ENCODE data around the gene FUOM. TPM values are rescaled to one million over a fixed set of nuclear protein-coding genes. Genes with fewer than 3 reads are reported as not detected.
"Not testable (repeated sequence)": the region's sequence is repeated elsewhere in the genome, so short reads cannot be mapped to it uniquely, and the experiment has no call there.

The FUOM gene
- total and polyA plus RNA-seq, 9 donors, result 5.6 to 12.1 (median 8.0) TPM

- Histone ChIP-seq H3K9me3 (replicated peaks; ENCODE audit: control insufficient read depth, low read depth, low read length) (no peaks in the 10 kb centered on the region), H3K27ac (ENCODE audit: low read length) (peak overlapping the region; percentile 35), H3K27me3 (ENCODE audit: control insufficient read depth, insufficient read depth, low read length) (no peaks in the 10 kb centered on the region), H3K36me3 (ENCODE audit: control insufficient read depth, insufficient read depth, low read length) (peaks cover 20% of the 10 kb centered on the region), H3K4me3 (ENCODE audit: low read length) (no peak overlapping the region), H3K4me1 (ENCODE audit: control insufficient read depth, insufficient read depth, low read length) (no peaks in the 10 kb centered on the region)
- 74% methylated on average over 30 of the region's 39 CpGs for WGBS (ENCODE audit: insufficient coverage)
- peak; percentile 33 for DNase-seq
Measured at GRCh38 chr10:133388973-133389818, 31.4 kb upstream of the FUOM start.

- H3K4me3 ChIP-seq (ENCODE audit: low read length), result no peak overlapping the region
- H3K36me3 ChIP-seq (ENCODE audit: control insufficient read depth, insufficient read depth, low read length), result peaks cover 25% of the 10 kb centered on the region
- H3K27ac ChIP-seq (ENCODE audit: low read length), result no peak overlapping the region
- WGBS (ENCODE audit: insufficient coverage), result 86% methylated on average over 17 of the region's 17 CpGs
- H3K4me1 ChIP-seq (ENCODE audit: control insufficient read depth, insufficient read depth, low read length), result no peaks in the 10 kb centered on the region
- no peaks in the 10 kb centered on the region for H3K9me3 ChIP-seq (replicated peaks; ENCODE audit: control insufficient read depth, low read depth, low read length)
- no peak for DNase-seq
- H3K27me3 ChIP-seq (ENCODE audit: control insufficient read depth, insufficient read depth, low read length), result no peaks in the 10 kb centered on the region
Measured at GRCh38 chr10:133388236-133388972, 30.6 kb upstream of the FUOM start.

GRCh38 chr10:133386951-133387350 lies 29.1 kb upstream of the FUOM start:
- not testable (repeated sequence) for H3K27ac ChIP-seq (ENCODE audit: low read length); H3K4me1 ChIP-seq (ENCODE audit: control insufficient read depth, insufficient read depth, low read length); H3K27me3 ChIP-seq (ENCODE audit: control insufficient read depth, insufficient read depth, low read length); DNase-seq; H3K9me3 ChIP-seq (replicated peaks; ENCODE audit: control insufficient read depth, low read depth, low read length); H3K4me3 ChIP-seq (ENCODE audit: low read length)
- WGBS (ENCODE audit: insufficient coverage), result no CpG with 5 or more reads among the region's 4 CpGs
- H3K36me3 ChIP-seq (ENCODE audit: control insufficient read depth, insufficient read depth, low read length), result peaks cover 25% of the 10 kb centered on the region

- Histone ChIP-seq H3K36me3 (ENCODE audit: control insufficient read depth, insufficient read depth, low read length) (peaks cover 18% of the 10 kb centered on the region), H3K4me1 (ENCODE audit: control insufficient read depth, insufficient read depth, low read length) (no peaks in the 10 kb centered on the region), H3K27ac (ENCODE audit: low read length) (no peak overlapping the region), H3K27me3 (ENCODE audit: control insufficient read depth, insufficient read depth, low read length) (no peaks in the 10 kb centered on the region), H3K4me3 (ENCODE audit: low read length) (no peak overlapping the region), H3K9me3 (replicated peaks; ENCODE audit: control insufficient read depth, low read depth, low read length) (no peaks in the 10 kb centered on the region)
- WGBS (ENCODE audit: insufficient coverage), result 100% methylated on average over 1 of the region's 2 CpGs
- DNase-seq, result no peak
Measured at GRCh38 chr10:133385214-133385613, 27.4 kb upstream of the FUOM start.

- no peaks in the 10 kb centered on the region for H3K9me3 ChIP-seq (replicated peaks; ENCODE audit: control insufficient read depth, low read depth, low read length)
- no peak overlapping the region for H3K4me3 ChIP-seq (ENCODE audit: low read length)
- H3K4me1 ChIP-seq (ENCODE audit: control insufficient read depth, insufficient read depth, low read length), result peaks cover 8% of the 10 kb centered on the region
- no peak overlapping the region for H3K27ac ChIP-seq (ENCODE audit: low read length)
- 80% methylated on average over 13 of the region's 13 CpGs for WGBS (ENCODE audit: insufficient coverage)
- DNase-seq, result no peak
- H3K36me3 ChIP-seq (ENCODE audit: control insufficient read depth, insufficient read depth, low read length), result peaks cover 14% of the 10 kb centered on the region
- H3K27me3 ChIP-seq (ENCODE audit: control insufficient read depth, insufficient read depth, low read length), result no peaks in the 10 kb centered on the region
Measured at GRCh38 chr10:133384071-133384470, 26.3 kb upstream of the FUOM start.

GRCh38 chr10:133383551-133383950 lies 25.7 kb upstream of the FUOM start:
- Histone ChIP-seq H3K27ac (ENCODE audit: low read length) (no peak overlapping the region), H3K4me3 (ENCODE audit: low read length) (no peak overlapping the region), H3K27me3 (ENCODE audit: control insufficient read depth, insufficient read depth, low read length) (no peaks in the 10 kb centered on the region), H3K4me1 (ENCODE audit: control insufficient read depth, insufficient read depth, low read length) (peaks cover 8% of the 10 kb centered on the region), H3K36me3 (ENCODE audit: control insufficient read depth, insufficient read depth, low read length) (peaks cover 11% of the 10 kb centered on the region), H3K9me3 (replicated peaks; ENCODE audit: control insufficient read depth, low read depth, low read length) (no peaks in the 10 kb centered on the region)
- 50% methylated on average over 1 of the region's 4 CpGs for WGBS (ENCODE audit: insufficient coverage)
- no peak for DNase-seq

GRCh38 chr10:133381036-133381435 lies 23.2 kb upstream of the FUOM start:
- no peak for DNase-seq
- no peaks in the 10 kb centered on the region for H3K9me3 ChIP-seq (replicated peaks; ENCODE audit: control insufficient read depth, low read depth, low read length)
- H3K27me3 ChIP-seq (ENCODE audit: control insufficient read depth, insufficient read depth, low read length), result no peaks in the 10 kb centered on the region
- peaks cover 11% of the 10 kb centered on the region for H3K36me3 ChIP-seq (ENCODE audit: control insufficient read depth, insufficient read depth, low read length)
- no peak overlapping the region for H3K4me3 ChIP-seq (ENCODE audit: low read length)
- H3K4me1 ChIP-seq (ENCODE audit: control insufficient read depth, insufficient read depth, low read length), result peaks cover 20% of the 10 kb centered on the region
- WGBS (ENCODE audit: insufficient coverage), result 85% methylated on average over 6 of the region's 8 CpGs
- H3K27ac ChIP-seq (ENCODE audit: low read length), result no peak overlapping the region

- Histone ChIP-seq H3K27me3 (ENCODE audit: control insufficient read depth, insufficient read depth, low read length) (no peaks in the 10 kb centered on the region), H3K36me3 (ENCODE audit: control insufficient read depth, insufficient read depth, low read length) (peaks cover 9% of the 10 kb centered on the region), H3K9me3 (replicated peaks; ENCODE audit: control insufficient read depth, low read depth, low read length) (no peaks in the 10 kb centered on the region), H3K4me1 (ENCODE audit: control insufficient read depth, insufficient read depth, low read length) (peaks cover 20% of the 10 kb centered on the region), H3K27ac (ENCODE audit: low read length) (no peak overlapping the region), H3K4me3 (ENCODE audit: low read length) (peak overlapping the region; percentile 50)
- 86% methylated on average over 34 of the region's 36 CpGs for WGBS (ENCODE audit: insufficient coverage)
- DNase-seq, result no peak
Measured at GRCh38 chr10:133379801-133380666, 22.2 kb upstream of the FUOM start.

- peak within 1 kb of the TSS; percentile 76 for H3K4me3 ChIP-seq (ENCODE audit: low read length)
- no peaks in the 10 kb centered on the region for H3K27me3 ChIP-seq (ENCODE audit: control insufficient read depth, insufficient read depth, low read length)
- peak; percentile 81 for DNase-seq
- 3% methylated on average over 63 of the region's 78 CpGs for WGBS (ENCODE audit: insufficient coverage)
- H3K4me1 ChIP-seq (ENCODE audit: control insufficient read depth, insufficient read depth, low read length), result peaks cover 20% of the 10 kb centered on the region
- H3K9me3 ChIP-seq (replicated peaks; ENCODE audit: control insufficient read depth, low read depth, low read length), result no peaks in the 10 kb centered on the region
- H3K27ac ChIP-seq (ENCODE audit: low read length), result peak within 1 kb of the TSS; percentile 53
- peaks cover 6% of the 10 kb centered on the region for H3K36me3 ChIP-seq (ENCODE audit: control insufficient read depth, insufficient read depth, low read length)
Measured at GRCh38 chr10:133379152-133379800, 21.5 kb upstream of the FUOM start, which contains the start of gene PAOX. TSS of gene PAOX (plus strand) at chr10:133379262. CDS start at chr10:133379317, 55 bp downstream.
